OCI-LY1 (cell line): ENCODE data around the gene GOLGA8O.
"Not testable (repeated sequence)": the region's sequence is repeated elsewhere in the genome, so short reads cannot be mapped to it uniquely, and the experiment has no call there.

Source experiments
- EZH2 ChIP-seq: fragments of 200-600 bp; sonication (generic), shearing (Covaris generic); IDR thresholded peaks from 2 replicates; pipeline ENCODE4 v1.8.0; 2017; ENCODE audit warnings: borderline replicate concordance, mixed run types, mild to moderate bottlenecking, antibody characterized with exemption, low read length, moderate library complexity, mixed read lengths
- TF ChIP-seq, protein P1 (sequence below): fragments of 200-600 bp; sonication (generic), shearing (Covaris generic); IDR thresholded peaks from 2 replicates; pipeline ENCODE4 v1.5.1; 2017; ENCODE audit warnings: mild to moderate bottlenecking, antibody characterized with exemption, low read length, moderate library complexity, mixed read lengths

GRCh38 chr15:32403192-32403591 lies 52.2 kb downstream of the GOLGA8O start, which contains the start of gene GOLGA8K:
- not testable (repeated sequence) for TF ChIP-seq EZH2
- TF ChIP-seq, protein P1, sequence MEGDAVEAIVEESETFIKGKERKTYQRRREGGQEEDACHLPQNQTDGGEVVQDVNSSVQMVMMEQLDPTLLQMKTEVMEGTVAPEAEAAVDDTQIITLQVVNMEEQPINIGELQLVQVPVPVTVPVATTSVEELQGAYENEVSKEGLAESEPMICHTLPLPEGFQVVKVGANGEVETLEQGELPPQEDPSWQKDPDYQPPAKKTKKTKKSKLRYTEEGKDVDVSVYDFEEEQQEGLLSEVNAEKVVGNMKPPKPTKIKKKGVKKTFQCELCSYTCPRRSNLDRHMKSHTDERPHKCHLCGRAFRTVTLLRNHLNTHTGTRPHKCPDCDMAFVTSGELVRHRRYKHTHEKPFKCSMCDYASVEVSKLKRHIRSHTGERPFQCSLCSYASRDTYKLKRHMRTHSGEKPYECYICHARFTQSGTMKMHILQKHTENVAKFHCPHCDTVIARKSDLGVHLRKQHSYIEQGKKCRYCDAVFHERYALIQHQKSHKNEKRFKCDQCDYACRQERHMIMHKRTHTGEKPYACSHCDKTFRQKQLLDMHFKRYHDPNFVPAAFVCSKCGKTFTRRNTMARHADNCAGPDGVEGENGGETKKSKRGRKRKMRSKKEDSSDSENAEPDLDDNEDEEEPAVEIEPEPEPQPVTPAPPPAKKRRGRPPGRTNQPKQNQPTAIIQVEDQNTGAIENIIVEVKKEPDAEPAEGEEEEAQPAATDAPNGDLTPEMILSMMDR, result not testable (repeated sequence)
